Stimulated activated CD8-positive, alpha-beta memory T cell treated with anti-CD3 and anti-CD28 coated beads, Interleukin-4, amount 100 ng/mL, for 4 hours (primary cell): ENCODE measurements around the gene LRFN2.

ENCODE experiments used
- DNase-seq, 2 donors: peaks; one replicate each; pipeline ENCODE4 v3.0.0-alpha.2; 2020; ENCODE audit warnings: low read depth in 2 of 2, low spot score in 1 of 2

The LRFN2 gene

GRCh38 chr6:40545954-40546353 lies 41.2 kb downstream of the LRFN2 start:
- DNase-seq: no peak

- DNase-seq: no peak
Measured at GRCh38 chr6:40543776-40544175, 43.4 kb downstream of the LRFN2 start.

- DNase-seq: no peak
Measured at GRCh38 chr6:40543146-40543545, 44.0 kb downstream of the LRFN2 start.

GRCh38 chr6:40542175-40542764 lies 44.9 kb downstream of the LRFN2 start:
- no peak for DNase-seq

- no peak for DNase-seq
Measured at GRCh38 chr6:40541556-40542174, 45.5 kb downstream of the LRFN2 start.

GRCh38 chr6:40540790-40541189 lies 46.4 kb downstream of the LRFN2 start:
- no peak for DNase-seq

GRCh38 chr6:40539853-40540252 lies 47.3 kb downstream of the LRFN2 start:
- DNase-seq: no peak

GRCh38 chr6:40538556-40538955 lies 48.6 kb downstream of the LRFN2 start:
- no peak for DNase-seq

GRCh38 chr6:40537446-40537845 lies 49.7 kb downstream of the LRFN2 start:
- DNase-seq: no peak

- no peak for DNase-seq
Measured at GRCh38 chr6:40536442-40536841, 50.7 kb downstream of the LRFN2 start.

- DNase-seq: no peak
Measured at GRCh38 chr6:40535819-40536380, 51.3 kb downstream of the LRFN2 start.

GRCh38 chr6:40535110-40535818 lies 51.9 kb downstream of the LRFN2 start:
- DNase-seq: no peak

- no peak for DNase-seq
Measured at GRCh38 chr6:40532349-40533000, 54.7 kb downstream of the LRFN2 start.

GRCh38 chr6:40529919-40530318 lies 57.2 kb downstream of the LRFN2 start:
- no peak for DNase-seq

GRCh38 chr6:40529040-40529439 lies 58.1 kb downstream of the LRFN2 start:
- DNase-seq: no peak

- no peak for DNase-seq
Measured at GRCh38 chr6:40528051-40528450, 59.1 kb downstream of the LRFN2 start.

GRCh38 chr6:40526036-40526435 lies 61.1 kb downstream of the LRFN2 start:
- DNase-seq: no peak

GRCh38 chr6:40524797-40525585 lies 62.2 kb downstream of the LRFN2 start:
- no peak for DNase-seq

- no peak for DNase-seq
Measured at GRCh38 chr6:40523505-40524172, 63.5 kb downstream of the LRFN2 start.

GRCh38 chr6:40521496-40521895 lies 65.7 kb downstream of the LRFN2 start:
- DNase-seq: no peak
